Karpas-422 (cell line): Measurements from ENCODE around the gene ZNF335. TPM values are rescaled to one million over a fixed set of nuclear protein-coding genes. Genes with fewer than 3 reads are reported as not detected.

Experiments used
- DNase-seq: peaks from one replicate; pipeline ENCODE4 v3.0.0-alpha.2; 2015
- H2AFZ ChIP-seq: fragments of 200-600 bp; sonication (generic); 2 replicates; pipeline ENCODE4 v1.6.1; 2014; ENCODE audit warnings: antibody characterized with exemption, low read length, mixed read lengths
- H3K27ac ChIP-seq: fragments of 200-600 bp; sonication (generic); 2 replicates; pipeline ENCODE4 v1.5.1; 2014; ENCODE audit warnings: mild to moderate bottlenecking, low read length, moderate library complexity
- H3K27me3 ChIP-seq: fragments of 200-600 bp; sonication (generic); 2 replicates; pipeline ENCODE4 v1.6.1; 2014; ENCODE audit warnings: low read length, mixed read lengths
- H3K36me3 ChIP-seq: fragments of 200-600 bp; sonication (generic); 2 replicates; pipeline ENCODE4 v1.6.1; 2014; ENCODE audit warnings: low read length, mixed read lengths; ENCODE audit not compliant: insufficient read depth
- H3K4me1 ChIP-seq: fragments of 200-600 bp; sonication (generic); 2 replicates; pipeline ENCODE4 v1.6.1; 2014; ENCODE audit warnings: mild to moderate bottlenecking, low read length, mixed read lengths
- H3K4me2 ChIP-seq: fragments of 200-600 bp; sonication (generic); 2 replicates; pipeline ENCODE4 v1.6.1; 2014; ENCODE audit warnings: low read length, low read depth, mild to moderate bottlenecking; ENCODE audit not compliant: poor library complexity, severe bottlenecking
- H3K4me3 ChIP-seq: fragments of 200-600 bp; sonication (generic); 2 replicates; pipeline ENCODE4 v1.5.1; 2014; ENCODE audit warnings: mild to moderate bottlenecking, antibody characterized with exemption, low read length, mixed read lengths
- H3K79me2 ChIP-seq: fragments of 200-600 bp; sonication (generic); 2 replicates; pipeline ENCODE4 v1.6.1; 2014; ENCODE audit warnings: mild to moderate bottlenecking, low read length, mixed read lengths
- H3K9ac ChIP-seq: fragments of 200-600 bp; sonication (generic); 2 replicates; pipeline ENCODE4 v1.6.0; 2014; ENCODE audit warnings: low read length
- H3K9me2 ChIP-seq: fragments of 200-600 bp; sonication (generic), shearing (Covaris generic); replicated peaks from 2 replicates; pipeline ENCODE4 v1.6.0; 2014; ENCODE audit warnings: mild to moderate bottlenecking, low read length, moderate library complexity; ENCODE audit not compliant: insufficient read depth
- H3K9me3 ChIP-seq: fragments of 300-700, 200-600 bp; sonication (generic); 2 replicates; pipeline ENCODE4 v1.6.1; 2014; ENCODE audit warnings: low read length, mixed read lengths
- H4K20me1 ChIP-seq: fragments of 200-600 bp; sonication (generic); 2 replicates; pipeline ENCODE4 v1.6.1; 2014; ENCODE audit warnings: mild to moderate bottlenecking, antibody characterized with exemption, low read length, low read depth; ENCODE audit not compliant: insufficient read depth
- total RNA-seq: library from RNA; depleted of rRNA; stranded (reverse); fragments of >200 nt; shearing (Covaris generic); gene quantifications from 2 replicates; pipeline ENCODE4 v1.2.3, GENCODE V29; 2014; ENCODE audit warnings: low replicate concordance

ZNF335 gene
- total RNA-seq, 1 experiment from 2014 or later = 13.2 TPM

DNA sequence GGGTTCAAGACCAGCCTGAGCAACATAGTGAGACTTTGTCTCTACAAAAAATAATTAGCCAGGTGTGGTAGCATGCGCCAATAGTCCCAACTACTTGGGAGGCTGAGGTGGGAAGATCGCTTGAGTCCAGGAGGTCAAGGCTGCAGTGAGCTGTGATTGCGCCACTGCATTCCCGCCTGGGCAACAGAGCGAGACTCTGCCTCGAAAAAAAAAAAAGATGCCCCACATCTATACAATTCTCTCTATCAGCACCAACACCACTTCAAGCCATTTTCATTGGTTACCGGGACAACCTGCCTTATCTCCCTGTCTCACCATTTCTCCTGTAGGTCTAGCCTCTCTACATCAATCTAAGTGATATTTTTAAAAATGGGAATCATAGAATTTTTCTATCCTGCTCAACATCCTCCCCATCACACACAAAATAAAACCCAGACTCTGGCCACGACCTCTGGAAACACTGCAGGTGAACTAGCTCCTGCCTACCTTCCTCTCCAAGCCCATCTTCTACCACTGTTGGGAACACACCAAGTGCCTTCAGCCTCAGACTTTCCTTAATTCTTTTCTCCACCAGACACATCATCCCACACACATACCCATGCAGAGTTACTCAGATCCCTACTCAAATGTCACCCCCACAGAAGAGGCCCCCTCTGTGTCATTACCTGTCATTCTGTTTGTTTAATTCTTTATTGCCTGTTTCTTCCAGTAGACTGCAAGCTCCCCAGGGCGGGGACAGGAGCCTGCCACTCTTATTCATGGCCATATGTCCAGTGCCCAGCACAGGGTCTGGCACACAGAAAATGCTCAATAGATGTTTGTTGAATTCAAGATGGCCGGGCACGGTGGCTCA lies 50.4 kb downstream of the ZNF335 start:
- Histone ChIP-seq H3K4me3 (no peak overlapping the region), H3K27ac (no peak overlapping the region), H3K79me2 (no peaks in the 10 kb centered on the region), H3K9me3 (no peaks in the 10 kb centered on the region), H4K20me1 (no peaks in the 10 kb centered on the region), H3K36me3 (no peaks in the 10 kb centered on the region), H3K4me1 (no peaks in the 10 kb centered on the region), H2AFZ (no peak overlapping the region), H3K9me2 (no peaks in the 10 kb centered on the region), H3K27me3 (no peaks in the 10 kb centered on the region), H3K4me2 (no peak overlapping the region), H3K9ac (no peak overlapping the region)
- DNase-seq = no peak

DNA sequence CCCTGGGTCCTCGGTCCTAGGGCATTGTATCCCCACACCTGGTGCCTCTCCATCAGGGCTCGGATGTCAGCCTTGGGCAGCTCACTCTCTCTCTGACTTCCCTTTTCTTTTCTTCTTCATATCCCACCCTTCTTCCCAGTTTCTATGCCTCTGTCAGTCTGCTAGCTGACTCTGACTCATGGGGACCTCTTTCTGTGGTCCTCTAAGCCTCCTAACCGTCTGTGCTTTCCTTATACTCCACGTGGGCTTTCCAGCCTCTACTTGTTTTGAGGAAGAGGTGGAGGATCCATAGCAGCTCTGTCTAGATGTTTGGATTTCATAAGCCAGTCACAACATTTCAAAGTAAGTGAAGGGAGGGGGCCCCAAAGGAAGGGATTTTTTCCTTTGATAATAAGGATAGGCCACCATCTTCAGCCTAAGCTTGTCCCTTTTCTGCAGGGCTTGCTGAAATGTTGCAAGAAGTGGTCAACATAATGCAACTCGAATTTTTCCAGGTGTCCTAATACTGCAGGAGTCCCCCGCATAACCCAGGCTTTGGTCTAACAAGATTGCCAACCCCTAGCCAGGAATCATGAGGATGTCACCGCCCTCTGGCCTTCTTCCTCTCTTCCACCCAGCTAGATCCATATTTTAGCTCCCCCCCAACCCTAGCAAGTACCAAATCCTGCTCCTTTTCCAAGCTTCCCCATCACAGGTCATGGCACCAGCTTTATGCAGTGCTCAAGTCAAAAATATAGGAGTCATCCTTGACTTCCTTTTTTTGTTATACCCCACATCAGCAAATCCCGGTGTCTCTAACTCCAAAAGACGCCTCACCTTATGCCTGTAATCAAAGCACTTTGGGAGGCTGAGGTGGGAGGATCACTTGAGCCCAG lies 51.3 kb downstream of the ZNF335 start:
- Histone ChIP-seq H3K4me1 (no peaks in the 10 kb centered on the region), H3K27ac (no peak overlapping the region), H3K36me3 (no peaks in the 10 kb centered on the region), H3K27me3 (no peaks in the 10 kb centered on the region), H3K4me3 (no peak overlapping the region), H2AFZ (no peak overlapping the region), H3K79me2 (no peaks in the 10 kb centered on the region), H3K9me3 (no peaks in the 10 kb centered on the region), H4K20me1 (no peaks in the 10 kb centered on the region), H3K4me2 (no peak overlapping the region), H3K9me2 (no peaks in the 10 kb centered on the region), H3K9ac (no peak overlapping the region)
- no peak for DNase-seq

DNA sequence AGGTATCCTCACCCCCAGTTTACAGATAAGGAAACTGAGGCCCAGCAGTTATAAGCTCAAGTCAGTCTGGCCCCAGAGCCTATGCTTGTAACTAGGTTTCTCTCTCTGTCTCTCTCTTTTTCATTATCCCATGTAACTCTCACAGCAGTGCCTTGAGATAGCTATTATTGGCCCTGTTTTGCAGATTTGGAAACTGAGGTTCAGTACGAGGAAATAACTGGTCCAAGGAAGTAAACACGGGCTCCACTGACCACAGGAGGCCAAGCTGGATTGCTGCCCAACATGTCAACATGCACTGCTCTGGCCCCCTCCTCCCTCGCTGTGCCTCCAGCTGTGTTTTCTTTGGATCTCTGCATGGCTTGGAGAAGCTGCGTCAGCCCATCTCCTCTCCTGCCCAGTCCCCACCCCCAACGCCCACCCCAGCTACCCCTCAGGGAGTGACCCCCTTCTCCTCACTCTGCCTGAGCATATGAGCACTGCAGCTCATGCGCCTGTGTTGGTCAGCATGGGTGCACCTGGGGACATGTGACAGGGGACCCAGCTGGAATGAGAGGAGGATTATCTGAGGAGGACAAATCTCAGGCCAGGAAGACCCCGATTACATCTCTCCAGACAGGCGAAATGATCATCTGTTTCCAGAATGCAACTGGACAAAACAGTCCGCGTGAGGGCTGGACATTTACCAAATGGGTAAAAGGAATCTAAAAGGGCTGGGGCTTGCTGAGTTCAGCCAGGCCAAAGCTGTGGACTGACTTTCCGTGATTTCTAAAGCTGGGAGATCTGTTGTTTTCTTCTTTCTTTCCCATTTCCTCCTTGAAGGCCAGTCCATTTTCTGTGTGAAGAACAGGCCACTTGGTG lies 52.2 kb downstream of the ZNF335 start:
- H3K27me3 ChIP-seq = no peaks in the 10 kb centered on the region
- no peak overlapping the region for H3K4me3 ChIP-seq
- no peak overlapping the region for H2AFZ ChIP-seq
- no peak overlapping the region for H3K4me2 ChIP-seq
- H3K36me3 ChIP-seq = no peaks in the 10 kb centered on the region
- no peak overlapping the region for H3K9ac ChIP-seq
- H3K9me3 ChIP-seq = no peaks in the 10 kb centered on the region
- no peak overlapping the region for H3K27ac ChIP-seq
- no peaks in the 10 kb centered on the region for H3K9me2 ChIP-seq
- H3K4me1 ChIP-seq = no peaks in the 10 kb centered on the region
- no peak for DNase-seq
- no peaks in the 10 kb centered on the region for H3K79me2 ChIP-seq
- H4K20me1 ChIP-seq = no peaks in the 10 kb centered on the region

GRCh38 chr20:45918779-45919537 lies 53.0 kb downstream of the ZNF335 start:
- H3K36me3 ChIP-seq = no peaks in the 10 kb centered on the region
- no peaks in the 10 kb centered on the region for H3K79me2 ChIP-seq
- no peak overlapping the region for H3K4me2 ChIP-seq
- no peak overlapping the region for H2AFZ ChIP-seq
- H3K9me3 ChIP-seq = no peaks in the 10 kb centered on the region
- H3K27ac ChIP-seq = no peak overlapping the region
- no peaks in the 10 kb centered on the region for H3K27me3 ChIP-seq
- H3K4me1 ChIP-seq = peaks cover 4% of the 10 kb centered on the region; the same call in 1 of the 2 replicates
- DNase-seq = no peak
- no peaks in the 10 kb centered on the region for H4K20me1 ChIP-seq
- H3K9ac ChIP-seq = no peak overlapping the region
- H3K4me3 ChIP-seq = no peak overlapping the region
- no peaks in the 10 kb centered on the region for H3K9me2 ChIP-seq

DNA sequence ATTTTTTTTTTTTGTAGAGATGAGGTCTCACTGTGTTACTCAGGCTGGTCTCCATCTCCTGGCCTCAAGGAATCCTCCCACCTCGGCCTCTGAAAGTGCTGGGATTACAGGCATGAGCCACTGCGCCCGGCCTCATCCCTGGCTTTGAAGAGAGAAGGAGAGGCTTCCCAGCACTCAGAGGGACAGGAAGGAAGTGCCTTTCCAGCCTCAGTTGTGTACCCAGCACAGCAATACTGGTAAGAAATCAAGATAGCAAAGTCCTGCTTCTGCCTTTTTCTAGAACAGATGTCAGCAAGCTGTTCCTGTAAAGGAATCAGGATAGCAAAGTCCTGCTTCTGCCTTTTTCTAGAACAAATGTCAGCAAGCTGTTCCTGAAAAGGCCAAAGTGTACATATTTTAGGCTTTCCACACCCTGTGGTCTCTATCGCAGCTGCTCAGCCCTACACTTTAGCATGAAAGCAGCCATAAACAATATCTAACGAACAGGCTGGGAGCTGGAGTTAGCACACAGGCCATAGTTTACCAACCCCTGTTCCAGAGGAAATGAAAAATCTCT lies 53.7 kb downstream of the ZNF335 start:
- no peak overlapping the region for H3K9ac ChIP-seq
- H3K4me1 ChIP-seq = peaks cover 4% of the 10 kb centered on the region
- H3K36me3 ChIP-seq = no peaks in the 10 kb centered on the region
- no peak overlapping the region for H3K4me3 ChIP-seq
- no peaks in the 10 kb centered on the region for H3K9me3 ChIP-seq
- no peaks in the 10 kb centered on the region for H3K27me3 ChIP-seq
- no peak overlapping the region for H3K27ac ChIP-seq
- H4K20me1 ChIP-seq = no peaks in the 10 kb centered on the region
- H3K79me2 ChIP-seq = no peaks in the 10 kb centered on the region
- H3K9me2 ChIP-seq = no peaks in the 10 kb centered on the region
- H3K4me2 ChIP-seq = no peak overlapping the region
- no peak for DNase-seq
- H2AFZ ChIP-seq = no peak overlapping the region

DNA sequence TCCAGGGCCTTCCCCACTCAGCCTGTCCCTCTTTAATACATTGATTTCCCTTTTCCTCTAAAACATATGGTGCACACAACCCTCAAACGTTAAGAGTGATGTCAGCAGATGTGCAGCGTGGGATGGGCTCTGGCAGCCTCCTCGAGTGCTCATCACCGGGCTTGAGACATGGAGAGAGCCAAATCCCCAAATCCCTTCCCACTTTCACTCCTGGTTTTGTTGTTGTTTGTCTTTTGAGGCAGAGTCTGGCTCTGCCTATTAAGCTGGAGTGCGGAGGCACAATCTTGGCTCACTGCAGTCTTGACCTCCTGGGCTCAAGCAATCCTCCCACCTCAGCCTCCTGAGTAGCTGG lies 54.2 kb downstream of the ZNF335 start:
- peaks cover 9% of the 10 kb centered on the region for H3K4me1 ChIP-seq
- H3K79me2 ChIP-seq = no peaks in the 10 kb centered on the region
- H3K9me2 ChIP-seq = no peaks in the 10 kb centered on the region
- no peak overlapping the region for H3K9ac ChIP-seq
- no peak overlapping the region for H3K4me3 ChIP-seq
- no peaks in the 10 kb centered on the region for H3K9me3 ChIP-seq
- no peaks in the 10 kb centered on the region for H4K20me1 ChIP-seq
- H2AFZ ChIP-seq = no peak overlapping the region
- DNase-seq = no peak
- H3K27ac ChIP-seq = no peak overlapping the region
- H3K4me2 ChIP-seq = no peak overlapping the region
- no peaks in the 10 kb centered on the region for H3K36me3 ChIP-seq
- H3K27me3 ChIP-seq = no peaks in the 10 kb centered on the region

GRCh38 chr20:45913116-45913515 lies 58.9 kb downstream of the ZNF335 start:
- H3K27ac ChIP-seq = no peak overlapping the region
- H3K79me2 ChIP-seq = no peaks in the 10 kb centered on the region
- no peaks in the 10 kb centered on the region for H3K27me3 ChIP-seq
- H3K4me2 ChIP-seq = peak overlapping the region; percentile 38
- no peaks in the 10 kb centered on the region for H3K9me2 ChIP-seq
- H3K36me3 ChIP-seq = no peaks in the 10 kb centered on the region
- no peak overlapping the region for H2AFZ ChIP-seq
- no peak overlapping the region for H3K9ac ChIP-seq
- no peaks in the 10 kb centered on the region for H3K9me3 ChIP-seq
- no peak for DNase-seq
- no peaks in the 10 kb centered on the region for H4K20me1 ChIP-seq
- no peak overlapping the region for H3K4me3 ChIP-seq
- peaks cover 38% of the 10 kb centered on the region for H3K4me1 ChIP-seq
